ENCODE data around the gene PLCB1. TPM values are rescaled to one million over a fixed set of nuclear protein-coding genes. Genes with fewer than 3 reads are reported as not detected.

The PLCB1 gene
- total and polyA plus RNA-seq, 10 of the 15 experiments (the other 5 are each of a cell fraction or from before 2014, with no cell fraction given), result 0.05 to 5.3 (median 0.17) TPM; not detected in 1

GRCh38 chr20:8094850-8095249 lies 37.2 kb upstream of the PLCB1 start (continued):
- TF ChIP-seq ZNF687 (IDR thresholded peaks at IDR 0.05), result no peak
- TF ChIP-seq ZNF217 (IDR thresholded peaks at IDR 0.05), result no peak
- no peak for TF ChIP-seq TARDBP (IDR thresholded peaks at IDR 0.05; ENCODE audit: borderline replicate concordance)
- no peak for TF ChIP-seq NRF1 (conservative IDR thresholded peaks at IDR 0.05; ENCODE audit: low read depth, low read length)
- TF ChIP-seq TAF1 (IDR thresholded peaks at IDR 0.05; ENCODE audit: borderline replicate concordance, low read depth, low read length), result no peak
- TF ChIP-seq CBX3 (IDR thresholded peaks at IDR 0.05; ENCODE audit: borderline replicate concordance, low read depth), result no peak
- no peak for TF ChIP-seq PRDM15 (CRISPR knock-in tag; IDR thresholded peaks at IDR 0.05)
- TF ChIP-seq MYB (IDR thresholded peaks at IDR 0.05; ENCODE audit: borderline replicate concordance, low read depth, low read length), result no peak
- TF ChIP-seq SKIL (IDR thresholded peaks at IDR 0.05; ENCODE audit: low read depth, poor library complexity, severe bottlenecking), result no peak
- TF ChIP-seq NR2C2 (IDR thresholded peaks at IDR 0.05; ENCODE audit: borderline replicate concordance, control insufficient read depth, insufficient read length, low read depth), result no peak
- TF ChIP-seq BRCA1 (IDR thresholded peaks at IDR 0.05; ENCODE audit: low read depth, low read length), result no peak
- TF ChIP-seq BCL11A (IDR thresholded peaks at IDR 0.05; ENCODE audit: low read depth, low read length), result no peak
- no peak for TF ChIP-seq MTA2 (IDR thresholded peaks at IDR 0.05; ENCODE audit: low read depth)
- no peak for TF ChIP-seq ZBTB4 (CRISPR knock-in tag; IDR thresholded peaks at IDR 0.05)
